ENCODE data around the gene CDH18. TPM values are rescaled to one million over a fixed set of nuclear protein-coding genes. Genes with fewer than 3 reads are reported as not detected.

Gene CDH18
- total RNA-seq, 1 experiment from 2014 or later = not detected

GRCh38 chr5:19488786-19489185 is 499.2 kb downstream of the CDH18 start (continued):
- TF ChIP-seq CTCF (IDR thresholded peaks at IDR 0.05 in 2 of 3, conservative IDR thresholded peaks at IDR 0.05 in 1 of 3; ENCODE audit: borderline replicate concordance in 1 of 3, insufficient read depth in 1 of 3, low read depth in 2 of 3, low read length in 2 of 3) (no peak), REST (IDR thresholded peaks at IDR 0.05; ENCODE audit: low read depth) (no peak), ATF3 (IDR thresholded peaks at IDR 0.05) (no peak), EGR1 (IDR thresholded peaks at IDR 0.05; ENCODE audit: low read depth) (no peak), ZFX (IDR thresholded peaks at IDR 0.05) (no peak), EZH2phosphoT487 (IDR thresholded peaks at IDR 0.05; ENCODE audit: borderline replicate concordance) (no peak)

GRCh38 chr5:19487480-19487879 is 500.5 kb downstream of the CDH18 start:
- ChIA-PET RAD21 (ENCODE audit: low non-redundant PET in 1 of 2, low total read pairs in 2 of 2, uncharacterized antibody in 2 of 2, unreplicated experiment in 2 of 2) (no interaction called here), CTCF (no interaction called here), POLR2A (no interaction called here)
- Histone ChIP-seq H2AFZ (ENCODE audit: low read depth, low read length, poor library complexity, severe bottlenecking) (no peak overlapping the region), H3K9ac (ENCODE audit: low read length) (no peak overlapping the region), H3K27ac (ENCODE audit: low read depth, low read length) (no peak overlapping the region), H3K4me2 (ENCODE audit: low read length) (no peak overlapping the region), H3K9me2 (ENCODE audit: insufficient read depth) (no peaks in the 10 kb centered on the region), H3K4me1 (ENCODE audit: control insufficient read depth in 1 of 2, insufficient read depth in 2 of 2, low read length in 2 of 2) (no peaks in the 10 kb centered on the region), H3K4me3 (replicated peaks in 1 of 2; ENCODE audit: low read depth in 1 of 2, low read length in 2 of 2) (no peak overlapping the region), H3K9me3 (ENCODE audit: control insufficient read depth in 1 of 2, insufficient read depth in 1 of 2, low read depth in 1 of 2, low read length in 2 of 2) (peaks cover 18 to 22% of the 10 kb centered on the region in 2 experiments; a peak in 2 of 4 replicates), H3K36me3 (ENCODE audit: control insufficient read depth in 1 of 2, insufficient read depth in 2 of 2, low read length in 2 of 2) (no peaks in the 10 kb centered on the region), H4K20me1 (ENCODE audit: insufficient read depth) (no peaks in the 10 kb centered on the region), H3K27me3 (ENCODE audit: insufficient read depth, low read length) (no peaks in the 10 kb centered on the region), H3K79me2 (ENCODE audit: insufficient read depth, low read length) (no peaks in the 10 kb centered on the region)
- no TSS peak for BruUV-seq (replicated peaks)
- intact Hi-C loops (cut with micrococcal nuclease) = no loop called here
- DNase-seq (ENCODE audit: low read depth, low spot score) = no peak
- no peak for ATAC-seq
- TF ChIP-seq CEBPB (IDR thresholded peaks at IDR 0.05; ENCODE audit: low read depth) = no peak
- TF ChIP-seq ELF1 (IDR thresholded peaks at IDR 0.05; ENCODE audit: borderline replicate concordance, low read depth) = no peak
- TF ChIP-seq ZFX (IDR thresholded peaks at IDR 0.05) = no peak
- TF ChIP-seq MAX (IDR thresholded peaks at IDR 0.05) = no peak
- no peak for TF ChIP-seq CBX3 (IDR thresholded peaks at IDR 0.05; ENCODE audit: low read depth)
- no peak for TF ChIP-seq ZNF274 (IDR thresholded peaks at IDR 0.05; ENCODE audit: low read depth, low read length)
- TF ChIP-seq REST (IDR thresholded peaks at IDR 0.05; ENCODE audit: low read depth) = no peak
- TF ChIP-seq SIN3A (IDR thresholded peaks at IDR 0.05; ENCODE audit: low read depth) = no peak
- TF ChIP-seq POLR2AphosphoS5 (IDR thresholded peaks at IDR 0.05; ENCODE audit: low read depth, low read length) = no peak
